Epithelial cell of esophagus (primary cell): ENCODE results near the gene KRTAP3-1.

ENCODE experiments used
- DNase-seq: peaks from one replicate; pipeline ENCODE4 v3.0.0; 2010; ENCODE audit warnings: low read depth
- H3K4me3 ChIP-seq: 2 replicates; pipeline ENCODE4 v1.5.1; 2011; ENCODE audit warnings: mild to moderate bottlenecking, low read length, control low read depth
- CTCF ChIP-seq: IDR thresholded peaks from 2 replicates; pipeline ENCODE4 v1.5.1; 2011; ENCODE audit warnings: low read depth, mild to moderate bottlenecking, low read length, control low read depth, inconsistent platforms; ENCODE audit not compliant: insufficient read depth; ENCODE audit errors: missing control alignments

The KRTAP3-1 gene

GRCh38 chr17:40974366-40974765 is 34.6 kb downstream of the KRTAP3-1 start:
- no peak overlapping the region for H3K4me3 ChIP-seq
- TF ChIP-seq CTCF: no peak
- DNase-seq: no peak

GRCh38 chr17:40967582-40967981 is 41.3 kb downstream of the KRTAP3-1 start:
- H3K4me3 ChIP-seq: no peak overlapping the region
- no peak for TF ChIP-seq CTCF
- no peak for DNase-seq

GRCh38 chr17:40966848-40967247 is 42.1 kb downstream of the KRTAP3-1 start, which contains the start of gene KRT39:
Gene KRT39, minus strand, starts transcription at chr17:40966948. Its CDS starts 92 bp downstream, at chr17:40966856.
- DNase-seq: no peak
- TF ChIP-seq CTCF: no peak
- no peak within 1 kb of the TSS for H3K4me3 ChIP-seq

- H3K4me3 ChIP-seq: no peak overlapping the region
- DNase-seq: peak; percentile 72
- TF ChIP-seq CTCF: peak; percentile 70
Measured at GRCh38 chr17:40963838-40964237, 45.1 kb downstream of the KRTAP3-1 start.

- no peak for DNase-seq
- H3K4me3 ChIP-seq: no peak overlapping the region
- no peak for TF ChIP-seq CTCF
Measured at GRCh38 chr17:40962059-40962561, 46.8 kb downstream of the KRTAP3-1 start.

GRCh38 chr17:40961591-40961990 is 47.3 kb downstream of the KRTAP3-1 start:
- no peak for TF ChIP-seq CTCF
- H3K4me3 ChIP-seq: no peak overlapping the region

DNA sequence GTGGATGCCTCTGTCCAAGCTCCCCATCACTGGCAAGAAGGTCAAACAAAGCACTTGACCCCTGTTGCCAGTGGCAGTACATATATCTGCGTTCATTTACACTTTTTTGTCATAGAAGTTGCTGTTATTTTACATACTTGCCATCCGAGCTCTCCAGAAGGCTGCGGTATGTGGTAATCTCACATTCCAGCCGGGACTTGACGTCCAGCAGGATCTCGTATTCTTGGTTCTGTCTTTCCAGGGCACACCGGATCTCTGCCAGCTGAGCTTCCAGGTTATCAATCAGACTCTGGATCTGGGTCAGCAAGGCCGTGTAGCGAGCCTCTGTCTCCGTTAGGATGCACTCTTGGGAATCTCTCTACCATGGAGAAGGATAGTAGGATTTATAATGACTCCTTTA is 48.8 kb downstream of the KRTAP3-1 start:
- TF ChIP-seq CTCF: no peak
- DNase-seq: peak; percentile 51
- no peak overlapping the region for H3K4me3 ChIP-seq

More at GRCh38 chr17:40961591-40961990, 47.3 kb downstream of the KRTAP3-1 start:
- DNase-seq: no peak
